Measurements from ENCODE around the gene HSD17B8.
"Not testable (repeated sequence)": the region's sequence is repeated elsewhere in the genome, so short reads cannot be mapped to it uniquely, and the experiment has no call there.

The HSD17B8 gene

DNA sequence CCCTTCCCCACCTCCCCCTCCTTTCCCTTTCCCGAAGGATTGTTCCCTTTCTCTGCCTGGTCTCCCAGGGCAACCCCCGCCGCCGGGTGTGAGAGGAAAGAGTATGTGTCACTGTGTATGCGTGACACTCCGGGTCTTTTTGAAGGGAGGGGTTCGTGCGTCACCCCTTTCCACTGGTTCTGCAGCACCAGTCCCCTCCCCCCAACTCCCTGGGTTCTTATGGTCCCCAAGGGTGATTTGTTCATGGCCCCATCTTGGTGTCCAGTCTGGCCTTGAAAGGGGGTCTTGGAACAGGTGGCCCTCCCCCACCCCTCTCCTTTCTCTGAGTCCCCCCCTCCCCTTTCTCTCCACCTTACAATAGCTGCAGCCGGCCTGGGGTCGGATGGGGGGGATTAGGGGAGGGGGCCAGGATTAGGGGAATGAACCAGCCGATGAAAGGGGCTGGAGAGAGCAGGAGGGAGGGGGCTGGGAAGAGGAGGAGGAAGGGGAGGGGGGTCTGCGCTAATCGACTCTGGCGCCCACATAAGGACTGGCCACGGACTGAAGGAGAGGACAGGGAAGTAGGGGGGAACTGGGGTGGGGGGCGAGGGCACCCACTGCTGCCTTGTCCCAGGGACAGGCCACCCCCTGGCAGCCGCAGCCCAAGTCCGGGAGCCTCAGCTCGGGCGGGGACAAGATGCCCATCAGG is 2.6 kb downstream of the HSD17B8 start:
- no peak for DNase-seq (ENCODE audit: low spot score)

DNA sequence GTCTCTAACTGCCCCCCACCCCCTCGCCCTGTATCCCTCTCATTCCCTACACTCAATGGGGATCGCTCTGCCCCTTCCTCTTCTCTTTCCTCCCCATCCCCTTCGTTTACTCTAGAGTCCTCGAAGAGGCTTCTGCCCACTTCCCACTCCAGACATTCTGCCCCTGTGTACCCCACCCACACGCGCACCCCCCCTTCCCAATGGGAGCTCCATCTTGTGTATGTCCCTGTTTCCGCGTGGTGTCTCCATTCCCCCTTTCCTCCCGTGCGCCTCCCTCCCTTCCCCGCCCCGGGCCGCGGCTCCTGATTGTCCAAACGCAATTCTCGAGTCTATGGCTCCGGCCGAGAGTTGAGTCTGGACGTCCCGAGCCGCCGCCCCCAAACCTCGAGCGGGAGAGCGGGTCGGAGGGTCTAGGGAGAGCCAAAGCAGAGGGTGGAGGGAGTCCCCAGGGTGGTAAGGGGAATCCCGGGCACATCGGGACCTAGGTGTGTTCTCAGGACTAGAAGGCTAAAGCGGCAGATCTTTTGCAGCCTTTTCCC is 3.2 kb downstream of the HSD17B8 start:
- DNase-seq (ENCODE audit: low spot score), result peak; percentile 19

DNA sequence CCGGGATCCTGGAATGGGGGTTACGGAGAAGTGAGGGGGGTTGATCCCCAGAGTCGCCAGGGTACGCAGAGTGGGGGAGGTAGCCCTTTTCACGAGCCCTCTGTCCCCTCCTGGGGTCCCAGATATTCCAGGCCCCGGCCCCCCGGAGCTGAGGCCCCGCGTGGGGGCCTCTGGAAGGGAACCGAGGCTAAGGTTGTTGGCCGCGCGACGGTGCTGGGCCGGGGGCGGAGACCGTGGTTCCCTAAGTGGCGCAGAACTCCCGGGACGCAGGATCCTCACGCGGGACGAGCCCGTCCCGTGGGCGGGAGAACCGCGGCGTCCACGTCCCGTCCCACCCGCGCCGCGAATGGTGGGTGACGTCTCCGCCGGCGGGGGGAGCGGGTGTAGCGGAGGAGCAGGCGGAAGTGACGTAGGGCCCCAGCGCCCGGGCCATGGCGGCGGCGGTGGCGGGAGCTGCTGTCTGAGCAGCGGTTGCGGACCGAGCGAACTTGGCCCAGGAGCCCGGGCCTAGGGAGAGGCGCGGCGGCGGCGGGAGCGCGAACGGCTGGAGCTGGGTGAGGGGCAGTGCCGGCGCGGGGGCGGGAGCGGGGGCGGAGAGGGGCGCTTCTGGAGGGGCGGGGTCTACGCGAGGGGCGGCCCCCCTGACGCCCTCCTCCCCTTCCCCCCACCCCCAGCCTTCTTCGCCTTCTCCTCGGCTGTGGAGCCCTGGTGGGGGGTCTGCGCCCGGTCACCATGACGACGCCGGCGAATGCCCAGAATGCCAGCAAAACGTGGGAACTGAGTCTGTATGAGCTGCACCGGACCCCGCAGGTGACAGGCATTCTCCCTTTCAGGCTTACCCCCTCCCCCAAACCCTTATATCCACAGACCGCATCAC is 3.9 kb downstream of the HSD17B8 start, which contains the start of gene RING1:
RING1 (plus strand) TSS at position 410 of the 877 bp plus-strand sequence; CDS start at position 733, 323 bp downstream.
- peak; percentile 80 for DNase-seq (ENCODE audit: low spot score)

DNA sequence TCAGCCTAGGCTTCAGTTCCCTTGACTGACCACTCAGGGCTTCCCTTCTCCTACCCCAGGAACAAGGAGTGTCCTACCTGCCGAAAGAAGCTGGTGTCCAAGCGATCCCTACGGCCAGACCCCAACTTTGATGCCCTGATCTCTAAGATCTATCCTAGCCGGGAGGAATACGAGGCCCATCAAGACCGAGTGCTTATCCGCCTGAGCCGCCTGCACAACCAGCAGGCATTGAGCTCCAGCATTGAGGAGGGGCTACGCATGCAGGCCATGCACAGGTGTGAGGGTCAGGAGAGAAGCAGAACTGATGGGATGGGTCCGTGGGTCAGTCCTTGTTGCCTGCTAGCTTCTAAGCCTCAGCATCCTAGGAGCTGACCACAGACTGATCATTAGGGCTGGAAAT is 5.4 kb downstream of the HSD17B8 start:
- no peak for DNase-seq (ENCODE audit: low spot score)

DNA sequence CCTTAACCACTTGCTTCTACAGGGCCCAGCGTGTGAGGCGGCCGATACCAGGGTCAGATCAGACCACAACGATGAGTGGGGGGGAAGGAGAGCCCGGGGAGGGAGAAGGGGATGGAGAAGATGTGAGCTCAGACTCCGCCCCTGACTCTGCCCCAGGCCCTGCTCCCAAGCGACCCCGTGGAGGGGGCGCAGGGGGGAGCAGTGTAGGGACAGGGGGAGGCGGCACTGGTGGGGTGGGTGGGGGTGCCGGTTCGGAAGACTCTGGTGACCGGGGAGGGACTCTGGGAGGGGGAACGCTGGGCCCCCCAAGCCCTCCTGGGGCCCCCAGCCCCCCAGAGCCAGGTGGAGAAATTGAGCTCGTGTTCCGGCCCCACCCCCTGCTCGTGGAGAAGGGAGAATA is 6.7 kb downstream of the HSD17B8 start:
- DNase-seq (ENCODE audit: low spot score), result no peak

DNA sequence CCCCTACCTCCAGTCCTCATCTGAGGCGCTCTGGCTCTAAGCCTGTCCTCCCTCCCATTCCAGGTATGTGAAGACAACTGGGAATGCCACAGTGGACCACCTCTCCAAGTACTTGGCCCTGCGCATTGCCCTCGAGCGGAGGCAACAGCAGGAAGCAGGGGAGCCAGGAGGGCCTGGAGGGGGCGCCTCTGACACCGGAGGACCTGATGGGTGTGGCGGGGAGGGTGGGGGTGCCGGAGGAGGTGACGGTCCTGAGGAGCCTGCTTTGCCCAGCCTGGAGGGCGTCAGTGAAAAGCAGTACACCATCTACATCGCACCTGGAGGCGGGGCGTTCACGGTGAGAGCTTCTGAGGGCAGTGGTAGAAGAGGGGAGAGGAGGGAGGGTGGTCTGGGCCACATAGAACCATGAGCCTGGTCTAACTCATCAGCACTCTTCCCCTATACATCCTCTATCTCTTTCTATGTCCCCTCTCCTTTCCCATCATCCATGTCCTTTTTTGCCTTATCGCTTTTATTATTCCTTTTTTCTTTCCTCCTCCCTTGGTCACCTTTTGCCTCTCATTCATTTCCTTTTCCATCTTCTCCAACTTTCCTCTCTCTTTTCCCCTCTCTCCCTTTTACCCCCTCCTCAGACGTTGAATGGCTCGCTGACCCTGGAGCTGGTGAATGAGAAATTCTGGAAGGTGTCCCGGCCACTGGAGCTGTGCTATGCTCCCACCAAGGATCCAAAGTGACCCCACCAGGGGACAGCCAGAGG is 7.4 kb downstream of the HSD17B8 start:
- no peak for DNase-seq (ENCODE audit: low spot score)

DNA sequence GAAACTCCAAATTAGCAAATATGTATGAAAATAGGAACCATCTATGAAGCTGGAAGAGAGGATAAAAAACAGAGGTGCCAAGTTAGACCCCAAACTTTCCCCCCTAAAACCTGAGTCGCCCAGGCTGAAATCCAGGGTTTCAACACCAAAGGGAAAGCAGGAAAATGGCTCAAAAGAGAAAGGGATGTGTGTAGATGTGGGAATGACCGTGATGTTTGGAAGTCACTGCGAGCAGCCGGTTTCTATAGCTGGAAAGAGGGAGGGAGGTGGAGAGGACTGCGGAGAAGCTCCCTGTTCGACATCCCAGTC is 8.4 kb downstream of the HSD17B8 start:
- DNase-seq (ENCODE audit: low spot score), result no peak

DNA sequence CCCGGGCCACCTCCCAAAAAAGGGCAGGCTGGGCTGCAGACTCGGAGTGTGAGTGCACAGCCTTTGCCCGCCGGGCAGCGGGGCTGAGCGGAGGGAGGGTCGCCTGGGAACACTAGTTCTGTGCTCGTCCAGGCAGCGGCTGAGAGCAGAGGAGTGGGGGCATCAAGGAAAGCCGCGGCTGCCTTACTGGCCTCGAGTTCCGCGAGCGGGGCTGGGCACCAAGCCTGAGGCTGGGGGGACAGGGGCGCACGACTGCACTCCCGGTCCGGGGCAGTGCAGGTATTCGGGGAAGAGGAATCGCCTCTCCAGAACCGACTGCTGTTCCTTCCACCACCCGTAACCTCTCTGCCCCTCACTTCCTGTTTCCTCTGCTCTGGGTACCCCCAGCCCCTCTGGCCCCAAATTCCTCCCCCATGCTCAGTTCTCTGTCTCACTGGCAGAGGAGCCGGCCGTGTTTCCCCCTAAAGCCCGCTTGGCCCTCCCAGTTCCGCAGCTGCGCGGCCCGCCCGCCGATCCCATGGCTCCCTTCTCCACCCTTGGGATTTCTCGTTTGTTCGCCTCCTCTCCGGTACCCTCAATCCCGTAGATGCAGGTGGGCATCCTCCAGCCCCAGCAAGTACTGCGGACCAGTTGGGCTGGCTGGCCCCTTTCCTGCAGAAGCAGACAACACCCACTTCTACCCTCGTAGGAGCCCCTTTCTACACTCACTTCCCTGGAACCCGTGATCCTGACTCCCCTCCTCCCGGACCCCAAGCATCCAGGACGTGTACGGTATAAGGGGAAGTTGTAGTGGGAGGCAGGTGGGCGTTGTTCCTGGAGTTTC is 8.9 kb downstream of the HSD17B8 start:
- DNase-seq (ENCODE audit: low spot score), result no peak

DNA sequence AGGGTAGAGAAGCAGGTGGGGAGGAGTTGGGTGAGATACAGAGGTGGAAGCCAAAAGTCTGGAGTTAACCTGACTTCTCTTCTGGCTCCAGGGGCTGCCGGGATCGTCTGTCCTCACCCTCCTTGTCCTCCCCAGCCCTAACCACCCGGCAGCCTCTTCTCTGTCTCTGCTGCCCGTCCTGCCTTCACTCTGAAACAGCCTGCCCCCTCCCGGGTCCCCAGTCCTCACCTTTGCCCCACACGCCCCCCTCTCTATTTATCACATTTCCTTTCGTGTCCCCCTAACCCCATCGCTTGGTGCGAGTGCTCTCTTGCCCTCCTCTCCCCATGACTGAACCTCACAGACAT is 9.5 kb downstream of the HSD17B8 start:
- no peak for DNase-seq (ENCODE audit: low spot score)

DNA sequence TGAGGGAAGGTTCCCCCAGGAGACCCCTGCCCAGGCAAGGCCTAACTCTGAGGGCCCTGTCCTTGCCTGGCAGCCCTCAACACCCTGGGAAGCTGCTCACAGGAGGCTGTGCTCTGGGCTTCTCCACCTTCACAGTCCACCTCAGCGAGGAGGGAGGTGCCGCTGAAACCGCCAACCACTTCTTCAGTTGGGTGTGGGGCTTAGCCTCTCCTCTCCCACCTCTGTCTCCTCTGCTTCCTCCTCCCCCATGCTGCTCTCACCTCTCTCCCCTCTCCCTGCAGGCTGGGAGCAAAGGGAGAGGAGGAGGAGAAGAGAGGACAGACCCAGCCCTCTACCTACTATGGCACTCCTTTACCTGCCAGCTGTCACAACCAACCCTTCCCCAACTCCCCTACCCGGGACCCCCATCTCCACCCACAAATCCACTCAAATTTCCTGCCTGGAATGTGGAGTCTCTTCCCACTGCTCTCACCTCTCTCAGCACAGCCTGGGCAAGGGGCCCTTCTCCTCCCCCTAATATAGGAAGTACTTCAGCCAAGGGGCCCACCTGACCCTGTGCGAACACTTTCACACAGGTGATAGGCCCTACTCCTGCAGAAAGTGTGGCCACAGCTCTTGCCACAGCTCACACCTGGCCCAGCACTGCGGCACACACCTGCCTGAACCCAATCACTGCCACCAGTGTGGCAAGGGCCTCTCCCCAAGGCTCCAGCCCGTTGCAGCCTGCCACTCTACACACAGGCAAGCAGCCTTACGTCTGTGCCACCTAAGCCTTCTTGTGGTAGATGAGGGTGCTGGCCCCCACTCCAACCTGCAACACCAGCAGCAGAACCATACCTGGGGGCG is 11.0 kb downstream of the HSD17B8 start:
- no peak for DNase-seq (ENCODE audit: low spot score)

DNA sequence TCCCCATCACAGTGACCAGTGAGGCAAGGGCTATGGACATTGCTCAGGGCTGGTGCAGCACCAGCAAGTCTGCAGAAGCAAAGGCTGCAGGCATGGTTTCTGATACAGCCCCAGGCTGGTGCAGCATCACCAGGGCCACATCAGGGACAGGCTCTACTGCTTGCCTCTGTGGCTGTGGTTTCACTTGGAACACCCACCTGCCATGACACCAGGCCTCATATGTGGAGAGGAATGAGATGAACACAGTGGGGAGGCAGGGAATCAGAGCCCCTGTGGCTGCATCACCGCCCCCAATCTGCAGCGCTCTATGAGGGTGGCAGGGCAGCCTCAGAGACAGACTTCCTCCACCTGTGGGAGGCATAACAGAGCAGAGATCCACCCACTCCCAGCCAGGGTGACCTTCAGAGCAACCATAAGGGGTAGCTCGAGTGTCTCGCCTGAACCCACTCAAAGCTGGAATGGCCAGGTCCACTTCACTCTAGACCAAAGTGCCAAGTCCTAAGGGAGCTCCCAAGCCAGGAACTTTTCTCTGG is 11.7 kb downstream of the HSD17B8 start:
- DNase-seq (ENCODE audit: low spot score), result no peak

DNA sequence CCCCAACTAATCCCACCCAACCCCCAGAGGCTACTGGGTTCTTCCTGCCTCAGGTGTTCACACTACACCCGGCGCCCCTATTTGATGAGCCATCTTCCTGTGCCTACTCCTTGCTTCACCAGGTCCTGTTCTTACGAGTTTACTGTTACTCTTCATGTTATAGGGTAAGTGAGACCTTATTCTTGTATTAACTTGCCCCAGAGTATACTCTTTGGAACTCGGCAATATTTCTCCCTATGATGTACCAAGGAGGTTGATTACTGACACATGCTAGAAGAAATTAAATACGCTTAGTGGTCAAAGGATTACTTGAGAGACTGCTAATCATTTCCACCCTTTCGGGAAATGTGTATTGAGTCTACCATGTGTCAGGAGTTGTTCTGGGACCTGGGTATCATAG is 12.8 kb downstream of the HSD17B8 start:
- no peak for DNase-seq (ENCODE audit: low spot score)

DNA sequence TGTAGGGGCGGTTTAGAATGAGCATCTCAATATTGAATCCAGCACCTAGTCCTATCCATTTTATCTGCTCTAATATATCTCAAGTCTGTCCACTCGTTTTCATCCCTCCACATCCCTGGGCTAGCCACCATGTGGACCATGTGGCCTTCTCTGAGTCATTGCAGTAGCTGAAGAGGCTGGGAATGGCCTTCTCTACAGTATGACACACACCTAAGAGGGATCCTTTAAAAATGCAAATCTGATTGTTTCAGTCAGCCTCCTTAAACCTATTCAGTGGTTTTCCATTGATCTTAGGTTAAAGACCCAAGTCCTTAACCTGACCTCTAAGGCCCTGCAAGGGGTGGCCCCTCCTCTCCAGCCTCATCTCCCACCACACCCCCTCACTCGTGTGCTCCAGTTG is 13.2 kb downstream of the HSD17B8 start:
- DNase-seq (ENCODE audit: low spot score), result no peak

DNA sequence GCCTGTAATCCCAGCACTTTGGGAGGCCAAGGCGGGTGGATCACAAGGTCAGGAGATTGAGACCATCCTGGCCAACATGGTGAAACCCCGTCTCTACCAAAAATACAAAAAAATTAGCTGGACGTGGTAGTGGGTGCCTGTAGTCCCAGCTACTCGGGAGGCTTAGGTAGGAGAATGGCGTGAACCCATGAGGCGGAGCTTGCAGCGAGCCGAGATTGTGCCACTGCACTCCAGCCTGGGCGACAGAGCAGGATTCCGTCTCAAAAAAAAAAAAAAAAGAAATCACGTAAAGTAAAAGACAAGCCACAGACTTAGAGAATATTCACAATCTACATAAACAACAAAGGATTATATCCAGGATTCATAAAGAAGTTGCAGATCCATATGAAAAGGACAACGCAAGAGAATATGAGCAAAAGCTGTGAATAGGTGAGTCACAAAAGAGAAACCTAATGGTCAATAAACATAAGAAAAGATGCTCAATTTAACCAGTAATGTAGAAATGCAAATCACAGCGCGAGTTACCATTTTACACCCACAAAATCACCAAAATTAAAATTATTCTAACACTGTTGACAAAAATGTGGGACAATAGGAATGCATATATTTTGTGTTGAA is 22.2 kb downstream of the HSD17B8 start:
- not testable (repeated sequence) for DNase-seq (ENCODE audit: low spot score)

DNA sequence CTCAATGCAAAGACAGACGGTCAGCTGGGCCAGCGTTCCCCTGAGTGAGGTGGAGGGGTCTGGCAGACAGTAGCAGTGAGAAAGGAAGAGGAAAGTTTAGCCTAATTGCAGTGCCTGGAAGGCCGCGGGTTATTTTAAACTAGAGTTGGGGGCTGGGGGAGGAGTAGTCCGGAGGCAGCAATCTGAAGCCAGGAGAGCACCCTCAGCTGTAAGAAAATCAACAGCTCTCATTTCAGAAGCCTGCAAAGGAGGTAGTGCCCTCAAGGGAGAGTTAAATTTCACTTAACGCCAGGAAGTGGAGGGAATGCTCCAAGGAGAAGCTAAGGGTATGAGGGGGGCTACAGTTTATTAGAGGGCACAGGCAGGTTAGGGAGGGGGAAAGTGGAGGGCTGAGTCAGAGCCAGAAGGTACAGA is 30.8 kb downstream of the HSD17B8 start:
- no peak for DNase-seq (ENCODE audit: low spot score)

DNA sequence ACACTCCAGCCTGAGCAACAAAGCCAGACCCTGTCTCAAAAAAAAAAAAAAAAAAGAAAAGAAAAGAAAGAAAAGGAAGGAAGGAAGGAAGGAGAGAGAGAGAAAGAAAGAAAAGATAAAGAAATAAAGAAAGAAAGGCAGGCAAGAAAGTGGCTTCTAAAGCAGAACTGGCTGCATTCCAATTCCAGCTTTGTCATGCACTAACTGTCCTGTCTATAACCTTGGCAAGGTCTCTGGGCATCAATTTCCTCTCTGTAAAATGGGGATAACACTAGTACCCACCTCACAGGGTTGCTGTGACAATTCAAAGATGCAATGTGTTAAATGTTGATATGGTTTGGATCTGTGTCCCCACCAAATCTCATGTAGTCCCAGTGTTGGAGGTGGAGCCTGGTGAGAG is 31.9 kb downstream of the HSD17B8 start:
- no peak for DNase-seq (ENCODE audit: low spot score)

DNA sequence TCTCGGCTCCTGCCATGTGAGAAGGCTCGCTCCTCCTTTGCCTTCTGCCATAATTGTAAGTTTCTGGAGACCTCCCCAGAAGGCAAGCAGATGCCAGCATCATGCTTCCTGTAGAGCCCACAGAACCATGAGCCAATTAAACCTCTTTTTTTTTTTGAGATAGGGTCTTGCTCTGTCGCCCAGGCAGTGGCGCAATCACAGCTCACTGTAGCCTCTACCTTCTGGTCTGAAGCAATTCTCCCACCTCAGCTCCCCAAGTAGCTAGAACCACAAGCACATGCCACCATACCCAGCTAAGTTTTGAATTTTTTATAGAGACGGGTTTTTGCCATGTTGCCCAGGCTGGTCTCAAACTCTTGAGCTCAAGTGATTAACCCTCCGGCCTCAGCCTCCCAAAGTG is 32.4 kb downstream of the HSD17B8 start:
- no peak for DNase-seq (ENCODE audit: low spot score)

DNA sequence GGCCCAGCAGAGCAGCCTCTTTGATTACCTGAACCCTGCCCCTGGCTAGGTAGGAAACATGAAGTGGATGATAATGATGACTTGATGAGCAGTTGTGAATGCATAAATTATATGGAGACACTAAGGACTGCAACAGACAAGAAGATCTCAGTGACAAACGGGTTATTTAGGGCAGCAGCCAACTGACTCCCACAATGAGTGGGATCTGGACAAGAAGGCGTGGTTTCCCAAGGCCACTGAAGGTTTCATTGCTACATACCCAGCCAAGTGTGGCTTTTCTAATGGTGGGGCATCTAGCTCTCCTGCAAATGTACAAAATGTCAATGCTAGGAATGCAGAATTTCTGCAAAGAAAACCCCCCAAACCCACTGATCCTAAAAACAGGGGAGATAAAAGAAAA is 33.3 kb downstream of the HSD17B8 start:
- no peak for DNase-seq (ENCODE audit: low spot score)

DNA sequence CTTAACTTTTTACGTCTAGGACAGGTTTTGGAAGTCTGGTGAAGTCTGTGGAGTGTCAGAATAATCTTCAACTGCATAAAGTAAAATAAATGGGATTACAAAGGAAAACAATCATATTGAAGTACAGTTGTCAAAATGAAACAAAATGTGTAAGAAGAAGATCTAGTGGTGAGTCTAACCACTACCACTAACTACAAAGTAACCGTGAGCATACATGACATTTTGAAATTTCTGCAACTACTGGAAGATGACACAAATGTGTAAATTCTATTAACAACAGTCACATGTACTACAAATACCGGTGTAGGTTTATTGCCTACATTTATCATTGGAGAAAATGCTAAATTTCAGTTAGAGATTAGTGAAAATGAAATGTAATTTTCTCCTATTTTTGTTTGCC is 37.5 kb downstream of the HSD17B8 start:
- DNase-seq (ENCODE audit: low spot score), result no peak

DNA sequence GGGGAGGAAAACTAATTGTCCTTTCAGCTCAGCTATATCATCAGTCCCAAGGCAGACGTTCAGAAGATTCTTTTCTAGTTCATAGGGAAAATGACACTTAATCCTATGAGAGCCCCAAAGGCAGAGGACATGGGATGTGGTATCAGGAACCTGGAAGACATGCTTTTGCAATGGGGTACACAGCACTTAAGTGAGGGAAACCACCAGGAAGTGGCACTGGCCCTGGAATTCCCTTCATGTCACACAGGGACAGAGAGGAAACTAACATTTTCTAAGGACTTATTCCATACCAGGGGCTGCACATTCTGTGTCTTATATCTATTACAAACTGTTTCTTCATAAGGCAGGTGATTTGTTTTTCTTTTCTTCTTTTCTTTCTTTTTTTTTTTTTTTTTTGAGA is 39.0 kb downstream of the HSD17B8 start:
- no peak for DNase-seq (ENCODE audit: low spot score)

Data from LoVo (cell line).